ENCODE measurements around the gene WDR76.
"Not testable (repeated sequence)": the region's sequence is repeated elsewhere in the genome, so short reads cannot be mapped to it uniquely, and the experiment has no call there.

The WDR76 gene

DNA sequence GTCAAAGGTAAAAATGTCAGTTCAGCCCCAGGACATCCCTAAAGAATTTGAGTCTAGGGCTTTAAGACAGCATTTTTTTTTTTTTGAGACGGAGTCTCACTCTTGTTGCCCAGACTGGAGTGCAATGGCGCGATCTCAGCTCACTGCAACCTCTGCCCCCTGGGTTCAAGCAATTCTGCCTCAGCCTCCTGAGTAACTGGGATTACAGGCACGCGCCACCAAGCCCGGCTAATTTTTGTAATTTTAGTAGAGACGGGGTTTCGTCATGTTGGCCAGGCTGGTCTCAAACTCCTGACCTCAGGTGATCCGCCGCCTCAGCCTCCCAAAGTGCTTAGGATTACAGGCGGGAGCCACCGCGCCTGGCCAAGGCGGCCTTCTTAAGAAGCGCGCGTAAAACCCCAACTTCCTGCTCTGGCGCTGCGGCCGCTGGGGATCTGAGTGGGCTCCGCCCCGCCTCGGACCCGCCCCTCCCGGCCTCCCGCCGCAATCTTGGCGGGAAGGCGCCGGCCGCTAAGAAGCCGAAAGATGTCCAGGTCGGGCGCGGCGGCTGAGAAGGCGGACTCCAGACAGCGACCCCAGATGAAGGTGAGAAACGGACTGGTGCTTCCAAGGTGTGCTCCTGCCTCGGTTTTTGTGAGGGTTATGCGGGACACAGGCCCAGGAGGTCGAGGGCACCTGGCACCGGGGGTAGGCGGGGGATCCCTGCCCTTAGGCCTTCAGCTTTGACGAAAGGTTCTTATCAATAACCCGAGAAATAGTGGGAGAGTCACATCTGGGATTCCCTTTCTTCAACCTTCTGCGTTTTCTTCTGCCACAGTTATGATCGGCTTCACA is at the start of gene WDR76:
Gene WDR76 (plus strand): TSS at position 495 of the 834 bp plus-strand sequence. CDS start 31 bp downstream, at position 526.
- DNase-seq = peak; percentile 64

- DNase-seq = peak; percentile 57
These were observed 49.4 kb upstream of the WDR76 start for GRCh38 chr15:43777267-43777914.

GRCh38 chr15:43779016-43779415 is 47.8 kb upstream of the WDR76 start:
- DNase-seq = no peak

GRCh38 chr15:43789409-43789808 is 37.4 kb upstream of the WDR76 start:
- no peak for DNase-seq

- peak; percentile 90 for DNase-seq
These were observed 34.6 kb upstream of the WDR76 start, which contains the start of gene SERF2 for GRCh38 chr15:43791993-43792760. TSS of gene SERF2 (plus strand) at chr15:43792320. CDS start at chr15:43792377, 57 bp downstream.

GRCh38 chr15:43792761-43793476 is 33.9 kb upstream of the WDR76 start:
- DNase-seq = no peak

GRCh38 chr15:43793647-43794046 is 33.2 kb upstream of the WDR76 start:
- DNase-seq = no peak

- no peak for DNase-seq
These were observed 32.3 kb upstream of the WDR76 start for GRCh38 chr15:43794269-43795037.

DNA sequence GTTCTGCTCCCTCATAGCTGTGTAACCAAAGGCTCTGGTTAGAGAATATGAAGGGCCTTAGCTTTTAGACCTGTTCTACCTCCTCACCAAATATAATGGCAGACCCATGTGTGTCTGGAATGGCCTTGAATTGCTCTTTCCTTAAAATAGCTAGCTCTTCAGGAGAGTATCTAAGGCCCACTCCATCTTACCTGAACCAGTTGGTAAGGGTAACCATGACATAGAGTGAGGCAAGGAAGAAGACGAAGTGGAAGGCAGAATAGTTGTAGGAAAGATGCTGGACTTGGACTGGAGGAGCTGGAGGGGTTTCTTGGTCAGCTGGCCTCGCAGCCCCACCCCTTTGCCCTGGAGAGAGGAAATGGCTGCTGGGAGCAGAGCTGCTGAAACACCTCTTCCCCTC is 31.6 kb upstream of the WDR76 start:
- no peak for DNase-seq

- DNase-seq = no peak
These were observed 30.8 kb upstream of the WDR76 start for GRCh38 chr15:43795997-43796396.

DNA sequence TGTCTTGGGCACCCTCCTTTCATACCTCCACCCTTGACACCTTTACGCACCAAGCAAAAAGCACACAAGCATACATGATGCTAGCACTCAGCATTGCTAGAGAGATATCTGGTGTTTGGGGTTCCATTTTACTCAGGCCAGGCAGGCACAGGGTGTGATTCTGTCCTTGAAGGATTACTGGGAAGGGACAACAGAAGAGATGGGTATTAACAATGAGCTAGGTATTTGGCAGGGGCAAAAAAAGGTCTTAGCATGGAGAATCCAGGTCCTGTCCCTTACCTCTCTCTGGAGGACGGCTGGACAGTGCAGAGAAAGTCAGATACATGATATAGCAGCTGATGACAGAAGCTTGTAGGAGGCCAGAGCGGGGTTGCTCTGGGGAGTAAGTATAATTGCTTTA is 30.2 kb upstream of the WDR76 start:
- no peak for DNase-seq

DNA sequence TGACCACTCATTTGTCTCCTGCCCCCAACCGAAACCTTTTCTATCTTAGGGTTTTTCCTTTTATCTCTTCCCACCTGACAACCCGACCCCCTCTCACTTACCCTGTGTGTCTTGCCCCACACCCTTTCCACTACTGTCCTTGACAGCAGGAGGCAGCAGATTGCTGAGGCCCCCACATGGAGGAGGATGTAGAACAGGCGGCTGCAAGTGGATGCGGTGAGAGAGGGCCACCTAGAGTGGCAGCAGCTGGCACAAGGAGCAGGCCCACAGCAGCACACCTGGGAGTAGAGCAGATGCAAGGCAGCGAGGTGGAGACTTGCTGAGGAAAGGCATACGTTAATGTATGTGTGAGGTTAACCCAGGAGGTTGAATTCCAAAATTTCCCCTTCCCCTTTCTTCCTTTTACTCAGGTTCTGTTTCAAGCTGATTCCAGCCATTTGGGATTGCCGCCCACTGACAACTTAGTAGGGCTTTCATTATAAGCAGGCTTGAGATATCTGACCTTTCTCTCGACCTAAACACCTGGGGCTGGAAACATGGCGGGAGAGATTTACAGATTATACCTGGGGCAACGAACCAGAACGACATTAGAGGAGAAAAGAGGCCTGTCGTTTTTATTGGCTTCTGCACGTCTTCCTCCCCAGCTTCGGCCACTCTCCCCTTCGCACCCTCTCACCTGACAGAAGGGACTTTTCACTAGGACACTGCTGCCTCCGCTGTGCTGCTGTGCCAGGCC is 27.4 kb upstream of the WDR76 start:
- peak; percentile 65 for DNase-seq

- DNase-seq = no peak
These were observed 26.9 kb upstream of the WDR76 start, which contains the start of gene SERINC4 for GRCh38 chr15:43799945-43800285. TSS of gene SERINC4 (minus strand) at chr15:43800220. CDS start at chr15:43799986, 234 bp downstream.

GRCh38 chr15:43800286-43801141 is 26.3 kb upstream of the WDR76 start, which contains the start of gene HYPK:
TSS of gene HYPK (plus strand) at chr15:43800599. CDS start at chr15:43800623, 24 bp downstream.
- DNase-seq = peak; percentile 61

- not testable (repeated sequence) for DNase-seq
These were observed 24.1 kb upstream of the WDR76 start for GRCh38 chr15:43802676-43803075.

DNA sequence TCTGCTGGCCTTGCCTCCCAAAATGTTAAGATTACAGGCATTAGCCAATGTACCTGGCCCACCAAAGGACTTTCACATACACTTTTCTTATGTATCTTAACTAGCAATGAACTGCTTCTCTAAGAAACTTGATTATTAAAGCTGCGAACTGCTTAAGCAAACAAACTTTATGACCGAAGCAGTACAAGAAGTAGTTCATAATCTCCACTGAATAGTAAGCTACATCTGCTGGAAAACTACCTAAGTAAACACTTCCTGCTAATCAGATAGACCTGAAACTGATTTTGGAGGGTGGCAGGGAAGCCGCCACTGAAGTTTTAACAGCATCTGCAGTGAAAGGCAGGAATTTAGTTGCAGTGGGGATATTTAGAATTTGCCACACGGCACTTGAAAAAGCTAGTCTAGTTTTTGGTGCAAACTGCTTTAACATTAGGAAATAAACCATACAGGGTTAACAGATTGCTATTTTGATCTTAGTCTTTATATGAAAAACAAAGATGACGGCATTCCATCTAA is 18.3 kb upstream of the WDR76 start:
- no peak for DNase-seq

- no peak for DNase-seq
These were observed 17.7 kb upstream of the WDR76 start for GRCh38 chr15:43808960-43809678.

- DNase-seq = not testable (repeated sequence)
These were observed 11.7 kb upstream of the WDR76 start for GRCh38 chr15:43815064-43815463.

- no peak for DNase-seq
These were observed 5.3 kb upstream of the WDR76 start for GRCh38 chr15:43821505-43821904.
